GM21717 (cell line): Measurements from ENCODE around the gene TANGO2.

ENCODE experiments used
- ATAC-seq: cut with Tn5 transposase; IDR thresholded peaks from one replicate; pipeline ENCODE4 v1.9.1; 2021; ENCODE audit warnings: mild to moderate bottlenecking, moderate library complexity; ENCODE audit not compliant: unreplicated experiment

TANGO2 gene

DNA sequence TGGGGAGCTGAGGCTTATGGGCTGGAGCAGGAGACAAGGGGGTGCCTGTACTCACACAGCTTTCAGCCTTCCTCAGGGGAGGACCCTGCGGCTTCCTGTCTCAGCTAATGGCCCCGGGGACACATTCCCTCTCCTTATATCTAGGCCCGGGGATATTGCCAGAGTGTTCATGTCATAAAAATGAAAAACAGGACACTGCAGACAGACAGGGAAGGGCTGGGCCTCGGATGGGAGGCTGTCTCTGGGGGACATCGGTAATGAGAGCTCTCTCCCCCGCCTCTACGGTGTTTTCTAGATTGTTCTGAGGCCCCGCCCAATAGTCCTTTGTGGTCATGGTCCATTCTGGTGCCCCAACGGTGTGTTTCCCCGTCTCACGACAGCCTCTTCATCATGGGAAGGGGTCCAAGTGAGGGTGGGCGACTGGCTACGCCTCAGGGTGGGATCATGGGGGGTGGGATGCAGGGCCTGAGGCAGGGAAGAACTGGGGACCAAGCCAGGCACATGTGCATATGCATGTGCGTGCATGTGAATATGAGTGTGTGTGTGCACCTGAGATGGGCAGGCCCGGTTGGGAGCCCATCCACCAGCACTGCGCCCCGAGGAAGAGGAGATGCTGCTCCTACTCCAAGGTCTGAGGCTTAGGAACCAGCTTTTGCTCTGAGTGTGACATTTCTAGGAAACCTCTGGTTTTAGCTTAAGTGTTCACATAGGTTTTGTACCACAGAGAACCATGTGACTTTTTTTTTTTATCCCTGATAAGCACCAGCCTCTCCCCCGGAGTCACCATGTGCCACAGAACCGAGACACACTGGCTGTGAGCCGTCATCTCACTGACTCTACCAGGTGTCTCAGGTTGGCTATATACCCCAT is 9.6 kb upstream of the TANGO2 start:
- no peak for ATAC-seq

DNA sequence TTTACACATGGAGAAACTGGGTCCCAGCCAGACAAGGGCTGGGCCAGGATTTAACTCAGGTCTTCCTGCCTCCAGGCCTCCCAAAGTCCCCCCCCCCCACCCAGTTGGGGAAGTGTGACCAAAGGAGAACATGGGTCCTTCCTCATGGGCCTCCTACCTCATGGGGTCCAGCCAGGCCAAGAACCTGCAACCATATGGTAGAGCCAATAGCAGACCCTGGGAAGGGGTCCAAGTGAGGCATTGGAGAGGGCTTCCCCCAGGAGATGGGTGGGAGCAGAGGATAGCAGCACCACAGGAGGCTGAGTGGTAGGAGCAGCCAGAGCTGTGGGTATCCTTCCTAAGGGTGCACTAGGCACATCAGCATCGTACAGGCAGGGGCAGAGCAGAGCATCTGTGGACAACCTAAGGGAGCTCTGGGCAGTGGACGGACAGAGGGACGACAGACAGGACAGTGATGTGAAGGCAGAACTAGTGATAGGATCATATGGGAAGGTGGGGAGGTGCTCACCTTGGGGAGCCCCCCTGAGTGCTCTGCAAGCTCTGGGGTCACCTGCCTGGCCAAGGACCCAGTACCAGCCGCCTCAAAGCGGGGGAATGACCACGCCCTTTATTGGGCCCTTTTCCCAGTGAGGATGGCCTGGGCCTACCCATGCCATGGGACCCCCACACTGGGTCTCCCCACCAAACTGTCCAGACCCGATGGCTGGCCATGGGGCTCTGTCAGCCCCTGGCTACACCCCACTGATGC is 8.7 kb upstream of the TANGO2 start:
- no peak for ATAC-seq

DNA sequence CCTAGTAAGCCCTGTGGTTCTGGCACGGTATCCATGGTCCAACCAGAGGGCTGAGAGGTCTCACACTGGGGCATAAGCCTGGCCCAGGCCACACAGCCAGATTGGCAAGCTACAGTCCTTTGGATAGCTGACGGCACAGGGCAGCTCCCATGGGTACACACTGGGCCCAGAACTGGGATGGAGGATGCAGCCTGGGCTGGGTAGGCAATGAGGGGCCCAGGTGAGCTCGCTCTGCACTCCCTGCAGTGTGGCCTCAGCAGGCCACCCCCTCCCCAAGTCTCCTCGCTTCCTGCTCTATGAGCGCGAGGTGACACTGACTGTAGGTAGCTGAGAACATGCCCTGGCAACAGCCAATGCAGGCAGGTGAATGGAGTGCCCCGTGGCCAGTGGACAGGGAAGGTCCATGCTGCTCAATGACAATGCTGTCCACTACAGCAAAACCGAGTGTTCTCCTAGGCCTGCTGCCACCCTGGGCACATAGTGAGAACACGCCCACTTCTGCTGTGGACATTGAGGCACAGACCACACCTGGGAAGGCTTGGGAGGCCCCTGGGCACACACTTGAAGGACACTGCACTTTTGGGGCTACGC is 8.1 kb upstream of the TANGO2 start:
- no peak for ATAC-seq

DNA sequence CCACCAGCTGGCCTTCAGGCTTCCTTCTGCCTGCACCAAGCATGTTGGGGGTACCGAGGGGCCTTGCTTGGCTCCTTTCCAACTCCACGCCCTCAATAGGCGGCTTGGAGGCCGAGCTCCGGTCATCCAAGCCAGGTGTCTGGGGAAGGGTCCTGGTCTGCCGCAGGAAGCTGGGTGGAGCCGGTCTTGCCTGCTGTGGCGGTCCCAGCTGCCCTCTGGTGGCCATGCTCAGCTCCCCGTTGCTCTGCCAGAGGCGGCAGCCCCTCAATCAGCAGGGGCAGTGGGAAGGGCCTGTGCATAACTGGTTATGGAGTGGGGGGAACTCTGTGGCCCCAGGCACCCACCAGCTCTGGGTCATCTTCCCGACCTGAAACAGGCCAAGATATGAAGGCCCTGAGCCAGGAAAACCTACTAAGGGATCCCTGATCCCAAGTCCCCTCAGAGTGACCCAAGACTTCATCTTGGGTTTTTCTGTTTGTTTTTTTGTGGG is 7.5 kb upstream of the TANGO2 start:
- ATAC-seq = no peak

DNA sequence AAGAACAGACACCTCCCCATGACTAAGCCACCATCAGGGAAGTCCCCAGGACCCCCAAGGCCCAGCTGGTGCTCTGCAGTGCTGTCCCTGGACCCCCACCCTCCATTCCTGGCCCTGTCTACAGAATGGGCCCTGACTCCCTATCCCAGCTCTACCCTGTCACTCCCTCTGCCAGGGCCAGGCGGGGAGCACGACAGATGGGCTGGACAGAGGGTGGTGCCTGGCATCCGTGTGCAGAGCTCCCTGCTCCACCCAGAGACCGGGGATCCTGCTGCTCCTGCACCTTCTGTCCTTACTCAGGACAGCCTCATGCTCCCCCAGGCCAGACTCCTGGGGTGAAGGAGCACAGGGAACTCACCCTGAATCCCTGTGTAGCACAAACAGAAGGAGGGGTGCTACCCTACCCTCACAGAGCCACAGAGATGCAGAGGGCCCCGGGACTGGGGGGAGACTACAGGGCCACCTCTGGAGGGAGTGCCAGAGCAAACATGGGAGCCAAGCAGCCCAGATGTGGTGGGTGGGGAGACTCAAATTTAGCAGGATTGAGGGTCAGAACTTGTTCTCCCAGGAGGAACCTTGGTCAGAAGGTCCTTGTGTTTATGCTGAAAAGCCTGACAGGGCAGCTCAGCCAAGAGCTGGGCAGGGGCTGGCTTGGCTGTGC is 6.3 kb upstream of the TANGO2 start:
- no peak for ATAC-seq

DNA sequence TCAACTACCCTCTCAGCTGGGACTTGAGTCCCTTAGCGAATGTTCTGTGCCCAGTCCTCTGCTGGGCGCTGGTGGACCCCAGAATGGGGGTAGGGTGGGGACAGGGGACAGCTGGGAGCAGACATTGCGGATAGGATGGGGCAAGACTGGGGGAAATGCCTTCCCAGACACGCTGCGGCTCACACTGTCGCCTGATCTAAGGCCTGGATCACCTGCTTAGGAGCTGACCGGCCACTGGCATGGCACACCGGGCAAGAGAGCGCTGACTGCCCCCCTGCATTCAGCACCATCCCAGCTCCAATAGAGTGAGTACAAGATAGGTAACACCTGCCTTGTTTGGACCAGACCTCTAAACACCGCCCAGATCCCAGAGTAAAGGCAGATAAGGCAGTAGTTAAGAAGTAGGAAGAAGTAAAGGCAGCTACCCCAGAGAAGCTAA is 5.7 kb upstream of the TANGO2 start:
- ATAC-seq = no peak

DNA sequence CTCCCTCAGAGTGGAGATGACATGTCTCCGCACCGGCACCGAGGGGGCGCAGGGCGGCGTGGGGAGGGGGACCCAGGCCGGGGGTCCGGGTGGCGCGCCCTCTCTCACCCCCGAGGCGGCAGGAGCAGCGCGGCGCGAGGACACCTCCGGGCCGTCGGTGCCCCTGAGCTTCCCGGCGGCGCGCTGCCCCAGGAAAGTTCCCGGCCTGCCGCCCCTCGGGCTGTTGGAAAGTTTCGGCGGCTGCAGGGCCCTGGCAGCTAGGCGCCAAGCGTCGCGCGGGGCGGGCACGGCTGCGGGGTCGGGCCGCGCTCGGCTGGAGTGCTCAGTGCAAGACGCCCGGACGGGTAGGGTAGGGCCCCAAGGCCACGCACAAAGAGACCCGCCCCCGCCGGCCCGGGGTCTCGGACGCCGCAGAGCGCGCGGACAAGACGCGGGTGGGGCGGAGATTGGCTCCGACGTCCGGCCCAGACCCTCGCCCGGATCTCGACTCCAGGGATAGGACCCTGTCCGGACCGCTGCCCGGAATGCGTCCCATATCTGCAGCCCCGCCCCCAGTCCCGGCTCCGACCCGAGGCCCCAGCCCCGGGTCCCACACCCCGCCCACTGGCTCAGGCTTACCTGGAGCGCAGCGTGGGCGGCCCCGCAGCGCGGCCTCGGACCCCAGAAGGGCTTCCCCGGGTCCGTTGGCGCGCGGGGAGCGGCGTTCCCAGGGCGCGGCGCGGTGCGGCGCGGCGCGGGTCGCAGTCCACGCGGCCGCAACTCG is 4.8 kb upstream of the TANGO2 start:
- ATAC-seq = no peak

DNA sequence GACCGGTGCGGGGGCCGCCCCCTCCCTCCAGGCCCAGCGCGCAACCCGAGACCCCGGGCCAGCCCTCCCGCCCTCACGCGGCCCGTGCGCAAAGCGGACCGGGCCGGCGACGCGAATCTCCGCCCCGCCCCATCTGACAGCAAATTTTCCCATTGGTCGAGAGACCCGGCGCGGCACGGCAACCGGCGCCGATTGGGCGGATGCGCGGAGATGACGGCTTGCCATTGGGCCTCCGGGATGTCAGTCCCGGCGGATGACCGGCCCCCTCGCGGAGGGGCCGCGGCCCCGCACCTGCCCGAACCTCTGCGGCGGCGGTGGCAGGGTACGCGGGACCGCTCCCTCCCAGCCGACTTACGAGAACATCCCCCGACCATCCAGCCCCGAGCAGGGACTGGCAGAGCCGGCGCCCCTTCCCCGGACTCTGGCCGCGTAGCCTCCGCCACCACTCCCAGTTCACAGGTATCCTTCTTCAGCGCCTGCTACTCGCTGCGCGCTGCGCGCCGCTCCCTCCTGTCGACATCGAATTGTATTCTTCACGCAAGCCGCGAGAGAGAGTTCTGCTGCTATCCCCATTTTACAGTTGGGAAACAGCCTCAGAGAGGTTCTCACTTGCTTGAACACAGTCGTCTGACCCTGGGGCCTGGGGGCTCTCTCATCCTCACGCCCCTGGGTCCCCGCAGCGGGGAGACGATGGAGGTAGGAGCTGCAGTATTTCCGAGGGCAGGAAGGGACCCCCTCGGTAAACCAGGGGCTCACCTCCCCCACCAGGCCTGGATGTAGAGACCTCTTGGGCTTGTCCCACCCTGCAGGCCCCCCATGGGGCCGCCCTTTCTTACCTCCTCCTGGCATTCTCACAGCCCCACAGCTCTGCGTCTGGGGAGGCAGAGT is 3.9 kb upstream of the TANGO2 start, which contains the start of gene ARVCF:
Gene ARVCF, minus strand, starts transcription at position 90 of the 888 bp plus-strand sequence. CDS start 26,029 bp downstream, outside the sequence.
- no peak for ATAC-seq

DNA sequence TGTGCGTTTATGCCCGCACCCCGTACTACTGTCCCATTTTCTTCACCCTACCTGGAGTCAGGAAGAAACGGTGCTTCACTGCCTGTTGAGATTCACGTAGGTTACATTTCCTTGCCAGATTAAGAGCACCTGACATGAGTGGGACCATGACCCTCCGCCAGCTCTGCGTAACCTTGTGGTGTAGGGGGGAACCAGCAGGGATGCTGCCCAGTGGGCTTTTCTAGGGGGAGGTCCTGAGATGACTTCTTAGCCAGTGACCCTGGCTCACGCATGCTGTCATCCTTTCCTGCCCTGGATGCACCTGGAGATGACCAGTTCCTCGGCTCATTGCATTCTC is 3.3 kb upstream of the TANGO2 start:
- no peak for ATAC-seq

DNA sequence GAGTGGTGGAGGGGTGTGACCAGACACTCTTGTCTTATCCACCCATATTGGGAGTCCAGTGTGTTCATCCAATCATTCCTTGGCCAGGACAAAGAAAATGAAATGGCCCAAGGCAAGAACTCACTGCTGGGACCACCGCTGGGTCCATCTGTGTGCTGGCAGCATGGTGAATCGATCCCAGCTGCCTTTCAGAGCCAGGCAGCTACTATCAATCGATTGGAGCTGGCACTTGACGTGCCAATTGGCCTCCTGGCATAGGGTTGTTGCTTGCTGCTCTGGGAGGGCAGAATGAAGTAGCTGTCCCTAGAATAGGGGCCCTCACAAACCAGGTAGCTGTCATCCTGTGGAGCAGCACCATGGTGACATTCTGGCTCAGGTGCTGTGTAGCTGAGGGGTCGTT is 2.9 kb upstream of the TANGO2 start:
- no peak for ATAC-seq

DNA sequence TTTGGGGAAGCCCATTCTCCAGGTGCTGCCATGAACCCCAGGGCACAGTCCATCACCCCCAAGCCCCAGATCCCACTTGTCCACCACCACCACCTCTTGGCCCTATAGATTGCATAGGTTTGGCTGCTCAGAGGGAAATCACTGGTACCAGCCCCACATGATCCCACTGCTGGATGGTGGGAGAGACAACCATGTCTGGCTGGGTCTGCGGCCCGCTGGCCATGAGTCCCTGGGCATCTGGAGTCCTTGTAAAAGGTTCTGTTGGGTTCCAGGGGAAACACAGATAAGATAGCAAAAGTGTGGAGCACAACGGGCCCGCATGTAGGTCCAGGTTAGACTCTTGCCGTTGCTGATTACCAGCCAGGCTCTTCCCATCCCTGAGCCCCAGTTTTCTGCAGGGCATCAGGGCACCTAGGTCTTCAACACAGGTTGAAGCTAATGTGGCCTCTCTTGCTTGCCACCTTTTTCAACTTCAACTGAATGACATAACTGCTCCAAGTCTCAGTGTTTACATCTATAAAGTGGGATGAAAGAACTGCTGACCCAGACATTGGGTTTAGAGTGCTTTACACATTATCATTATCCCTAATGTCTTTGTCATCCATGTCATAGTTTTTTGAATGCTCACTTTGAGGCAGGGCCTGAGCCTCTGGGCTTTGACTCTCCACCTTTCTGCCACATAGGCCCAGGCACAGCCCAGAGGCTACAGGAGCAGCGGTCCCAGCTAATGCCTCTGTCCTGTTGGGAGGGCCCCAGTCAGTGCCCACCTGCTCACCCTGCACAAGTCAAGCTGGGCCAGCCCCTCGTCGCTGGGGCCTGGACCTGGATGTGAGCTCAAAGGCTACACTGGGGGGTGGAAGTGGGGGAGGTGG is 1.0 kb upstream of the TANGO2 start:
- ATAC-seq = no peak

DNA sequence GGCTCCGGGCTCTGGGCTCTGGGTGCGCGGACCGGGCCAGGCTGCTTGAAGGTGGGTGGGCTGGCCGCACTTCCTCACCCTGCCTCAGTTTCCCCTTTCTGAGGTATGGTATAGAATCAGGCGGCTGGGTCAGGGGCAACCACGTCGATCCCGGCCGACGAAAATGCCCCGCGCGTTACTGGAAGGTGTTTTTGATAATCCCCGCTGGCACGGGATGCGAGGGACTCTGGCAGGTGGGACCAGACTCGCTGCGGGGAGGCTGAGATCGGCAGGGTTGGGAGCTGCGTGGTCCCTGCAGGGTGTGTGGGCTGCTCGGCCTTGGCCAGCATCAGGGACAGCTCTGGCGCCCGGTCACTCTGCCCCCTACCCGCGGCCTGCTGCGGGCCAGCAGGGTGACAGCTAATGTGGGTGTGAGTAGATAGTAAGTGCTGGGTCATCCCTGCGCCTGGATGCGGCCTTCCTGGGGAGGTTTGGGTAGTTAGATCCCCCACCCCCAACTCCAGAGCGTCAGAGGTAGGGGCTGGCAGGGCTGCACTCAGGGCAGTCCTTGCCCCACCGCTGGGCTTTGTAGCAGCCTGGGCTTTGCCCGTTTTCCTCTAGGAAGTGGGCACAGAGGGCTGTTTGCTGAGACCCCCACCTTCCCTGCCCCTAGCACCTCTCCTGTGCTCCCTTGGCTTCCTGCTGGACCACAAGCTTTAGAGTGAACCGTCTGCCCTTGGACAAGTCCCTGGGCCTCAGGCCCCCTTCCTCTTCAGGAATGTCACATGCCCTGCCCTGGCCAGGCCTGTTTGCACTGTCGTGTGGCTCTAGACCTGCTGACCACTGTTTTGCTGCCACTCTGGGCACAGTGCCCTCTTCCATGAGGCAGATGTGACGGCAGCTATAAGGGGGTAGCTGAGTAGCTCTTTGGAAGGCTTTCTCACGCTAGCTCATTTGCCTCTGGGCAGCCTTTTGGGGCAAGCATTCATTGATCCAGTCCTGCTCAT is 579 bp downstream of the TANGO2 start:
- ATAC-seq = no peak

DNA sequence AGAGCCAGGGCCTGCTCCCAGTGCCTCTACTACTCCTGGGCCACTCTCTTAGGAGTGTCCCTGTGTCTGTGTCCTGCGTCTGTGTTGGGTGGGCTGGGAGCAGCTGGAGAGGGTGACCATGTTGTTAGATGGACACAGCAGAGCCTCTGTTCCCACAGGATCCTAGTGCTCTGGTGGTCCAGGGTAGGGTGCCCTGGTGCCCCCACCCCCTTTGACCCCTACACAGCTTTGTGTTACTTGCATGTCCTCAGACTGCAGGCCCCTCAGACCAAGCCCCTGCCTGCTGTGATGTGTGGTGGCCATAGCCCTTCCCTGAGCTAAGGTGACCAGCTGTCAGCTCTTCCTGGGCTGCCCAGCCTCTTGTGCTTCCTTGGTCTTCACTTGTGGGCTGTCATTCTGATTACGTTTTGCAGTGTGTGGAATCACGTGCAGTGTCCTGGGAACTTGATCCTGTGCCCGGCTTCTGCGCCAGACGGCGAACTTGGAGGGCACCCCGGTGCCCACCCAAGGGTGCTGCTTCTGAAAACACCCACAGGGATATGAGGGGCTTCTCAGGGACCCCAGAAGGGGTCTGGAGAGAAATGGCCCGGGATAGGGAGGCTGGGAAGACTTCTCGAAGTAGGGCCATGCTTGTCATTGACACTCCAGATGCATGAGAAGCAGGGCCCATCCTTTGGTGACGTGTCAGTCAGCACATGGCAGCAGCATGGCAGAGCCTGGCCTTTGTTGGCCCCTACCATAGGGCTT is 1.5 kb downstream of the TANGO2 start:
- ATAC-seq = no peak

DNA sequence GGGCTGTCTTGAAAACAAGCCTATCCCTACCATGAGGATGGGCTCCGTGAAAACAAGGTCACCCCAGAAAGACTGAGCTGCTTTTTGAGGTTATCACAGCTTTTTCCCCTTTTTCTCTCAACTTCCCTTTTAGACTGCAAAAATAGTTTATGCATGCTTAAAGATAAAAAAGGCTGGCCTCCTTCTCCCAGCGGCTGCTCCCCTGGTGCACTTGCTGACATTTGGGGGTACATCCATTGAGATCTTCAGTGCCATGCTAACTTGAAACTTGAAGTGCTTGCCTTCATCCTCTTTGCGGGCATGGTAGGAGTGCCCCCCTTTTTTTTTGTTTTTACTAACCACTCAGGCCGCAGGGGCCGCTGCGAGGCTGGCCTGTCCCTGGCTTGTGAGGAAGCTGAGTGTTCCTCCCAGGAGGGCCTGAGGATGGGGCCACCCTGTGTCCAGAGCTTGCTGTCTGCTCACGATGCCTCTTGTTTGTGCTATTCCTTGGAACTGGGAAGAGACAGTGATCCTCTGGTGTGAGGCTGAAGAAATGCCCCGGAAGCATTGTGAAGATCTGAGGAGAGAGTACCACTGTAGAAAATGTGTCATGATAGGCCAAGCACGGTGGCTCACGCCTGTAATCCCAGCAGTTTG is 2.2 kb downstream of the TANGO2 start:
- ATAC-seq = no peak

DNA sequence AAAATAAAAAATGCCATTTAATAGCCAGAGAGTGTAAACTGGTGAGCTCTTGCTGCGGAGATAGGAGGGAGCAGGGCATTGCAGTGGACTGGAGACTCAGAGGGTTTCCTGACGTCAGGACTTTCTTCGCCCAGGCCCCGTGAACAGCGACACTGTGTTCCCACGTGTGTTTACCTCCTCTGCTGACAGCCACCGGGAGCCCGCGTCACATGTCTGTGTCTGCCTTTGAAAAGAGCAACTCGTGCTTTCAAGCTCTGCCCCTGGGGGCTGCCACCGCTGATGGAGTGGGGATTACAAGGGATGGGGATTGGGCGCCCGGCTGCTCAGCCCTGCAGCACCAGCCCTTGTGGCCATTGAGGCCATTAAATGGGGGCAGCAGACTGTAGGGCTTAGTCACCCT is 3.3 kb downstream of the TANGO2 start:
- ATAC-seq = no peak
